OCI-LY3 (cell line): ENCODE data around the gene PRKCE.

Experiments
- H2AFZ ChIP-seq: fragments of 200-600, 300-600 bp; shearing (Covaris generic); 2 replicates; pipeline ENCODE4 v1.6.0; 2014; ENCODE audit warnings: antibody characterized with exemption, low read depth, low read length
- H3K27ac ChIP-seq: fragments of 200-600, 300-600 bp; sonication (generic); 2 replicates; pipeline ENCODE4 v1.5.1; 2014; ENCODE audit warnings: mild to moderate bottlenecking, low read length, moderate library complexity, mixed read lengths
- H3K27me3 ChIP-seq: fragments of 200-600, 300-600 bp; sonication (generic); 2 replicates; pipeline ENCODE4 v1.6.1; 2014; ENCODE audit warnings: low read depth, low read length, mixed read lengths
- H3K36me3 ChIP-seq: fragments of 200-600, 300-600 bp; sonication (generic); replicated peaks from 2 replicates; pipeline ENCODE3; 2014; ENCODE audit warnings: low read depth, low read length, mixed read lengths
- H3K4me1 ChIP-seq: fragments of 300-600, 200-600 bp; sonication (generic); 2 replicates; pipeline ENCODE4 v1.6.1; 2014; ENCODE audit warnings: low read length, mixed read lengths
- H3K4me2 ChIP-seq: fragments of 200-600, 300-600 bp; sonication (generic); 2 replicates; pipeline ENCODE4 v1.6.1; 2014; ENCODE audit warnings: low read length, mixed read lengths
- H3K4me3 ChIP-seq: fragments of 300-600, 200-600 bp; sonication (generic); 2 replicates; pipeline ENCODE4 v1.5.1; 2014; ENCODE audit warnings: antibody characterized with exemption, mild to moderate bottlenecking, low read length, moderate library complexity
- H3K79me2 ChIP-seq: fragments of 300-600, 200-600 bp; shearing (Covaris generic); 2 replicates; pipeline ENCODE4 v1.6.1; 2014; ENCODE audit warnings: mild to moderate bottlenecking, low read length, mixed read lengths
- H3K9ac ChIP-seq: fragments of 300-600, 200-600 bp; shearing (Covaris generic); 2 replicates; pipeline ENCODE4 v1.6.0; 2014; ENCODE audit warnings: mild to moderate bottlenecking, low read length, moderate library complexity
- H3K9me3 ChIP-seq: fragments of 200-600, 300-600 bp; shearing (Covaris generic); 2 replicates; pipeline ENCODE4 v1.6.1; 2014; ENCODE audit warnings: low read length, mixed read lengths; ENCODE audit not compliant: insufficient read depth
- H4K20me1 ChIP-seq: fragments of 200-600, 300-600 bp; sonication (generic); 2 replicates; pipeline ENCODE4 v1.6.1; 2016; ENCODE audit warnings: low read length, mixed read lengths; ENCODE audit not compliant: insufficient read depth
- CTCF ChIP-seq: fragments of 200-600, 300-600 bp; sonication (generic); IDR thresholded peaks from 2 replicates; pipeline ENCODE4 v1.5.1; 2014; ENCODE audit warnings: antibody characterized with exemption, low read length, low read depth
- EZH2phosphoT487 ChIP-seq: fragments of 200-600 bp; shearing (Covaris generic); IDR thresholded peaks from 2 replicates; pipeline ENCODE4 v1.6.1; 2018; ENCODE audit warnings: antibody characterized with exemption, mixed run types, low read depth

PRKCE gene

GRCh38 chr2:46163804-46164528 lies 512.5 kb downstream of the PRKCE start:
- Histone ChIP-seq H3K9me3 (no peaks in the 10 kb centered on the region), H3K4me2 (no peak overlapping the region), H3K79me2 (no peaks in the 10 kb centered on the region), H3K4me1 (peaks cover 7% of the 10 kb centered on the region; the same call in 1 of the 2 replicates), H3K4me3 (no peak overlapping the region), H3K27ac (no peak overlapping the region), H3K9ac (no peak overlapping the region), H3K27me3 (no peaks in the 10 kb centered on the region), H3K36me3 (no peaks in the 10 kb centered on the region), H4K20me1 (no peaks in the 10 kb centered on the region), H2AFZ (no peak overlapping the region)
- TF ChIP-seq CTCF (no peak), EZH2phosphoT487 (no peak)

GRCh38 chr2:46164529-46165301 lies 513.2 kb downstream of the PRKCE start:
- H3K27me3 ChIP-seq = no peaks in the 10 kb centered on the region

DNA sequence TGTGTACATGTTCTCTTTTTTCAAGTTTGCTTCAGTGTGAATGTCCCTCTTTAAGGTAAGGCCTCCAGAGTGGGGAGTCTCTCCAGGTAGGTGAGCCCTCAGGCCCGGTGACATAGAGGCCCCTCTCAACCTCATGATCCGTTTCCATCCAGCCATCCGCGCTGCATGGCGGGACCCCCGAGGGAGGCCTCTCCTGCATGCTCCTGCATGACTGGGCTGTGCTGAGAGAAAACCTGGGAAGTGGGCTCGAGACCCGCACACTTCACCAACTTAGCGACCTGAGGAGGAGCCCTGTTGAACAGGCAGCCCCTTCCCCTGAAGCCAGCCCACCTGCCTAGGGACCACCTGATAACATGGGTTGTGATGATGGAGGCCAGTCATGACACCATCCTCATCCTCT lies 514.4 kb downstream of the PRKCE start:
- Histone ChIP-seq H3K4me1 (peaks cover 5% of the 10 kb centered on the region; the same call in 1 of the 2 replicates), H3K27ac (no peak overlapping the region), H3K27me3 (no peaks in the 10 kb centered on the region), H3K36me3 (no peaks in the 10 kb centered on the region), H3K79me2 (no peaks in the 10 kb centered on the region), H4K20me1 (no peaks in the 10 kb centered on the region), H3K9me3 (no peaks in the 10 kb centered on the region), H3K4me3 (no peak overlapping the region), H3K4me2 (no peak overlapping the region), H3K9ac (no peak overlapping the region), H2AFZ (no peak overlapping the region)
- TF ChIP-seq CTCF (no peak), EZH2phosphoT487 (no peak)

More at GRCh38 chr2:46164529-46165301, 513.2 kb downstream of the PRKCE start:
- H3K4me1 ChIP-seq = peaks cover 7% of the 10 kb centered on the region; the same call in 1 of the 2 replicates
- H3K4me2 ChIP-seq = no peak overlapping the region
- TF ChIP-seq EZH2phosphoT487 (no peak), CTCF (no peak)
- no peaks in the 10 kb centered on the region for H3K79me2 ChIP-seq
- H3K27ac ChIP-seq = no peak overlapping the region
- no peak overlapping the region for H3K4me3 ChIP-seq
- H3K36me3 ChIP-seq = no peaks in the 10 kb centered on the region
- H2AFZ ChIP-seq = no peak overlapping the region
- H3K9ac ChIP-seq = no peak overlapping the region
- H3K9me3 ChIP-seq = no peaks in the 10 kb centered on the region
- no peaks in the 10 kb centered on the region for H4K20me1 ChIP-seq

DNA sequence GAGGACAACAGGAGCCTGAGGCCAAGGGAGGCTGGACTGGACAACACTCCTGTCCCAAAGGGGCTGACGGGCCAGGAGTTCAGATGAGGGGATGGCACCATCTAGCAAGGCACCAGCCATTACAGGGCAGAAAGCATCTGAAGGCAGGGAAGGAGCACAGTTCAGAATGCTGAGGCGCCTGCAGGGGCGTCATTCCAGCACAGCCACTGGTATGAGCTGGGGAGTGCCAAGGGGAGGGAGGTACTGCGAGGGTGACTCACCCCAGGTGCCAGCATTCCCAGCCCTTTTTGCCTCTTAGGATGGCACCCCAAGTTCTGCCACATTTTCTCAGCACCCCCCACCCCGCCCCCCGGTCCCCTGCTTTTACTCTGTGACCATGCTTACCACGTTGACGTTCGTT lies 515.9 kb downstream of the PRKCE start:
- no peak overlapping the region for H2AFZ ChIP-seq
- H4K20me1 ChIP-seq = no peaks in the 10 kb centered on the region
- H3K4me1 ChIP-seq = no peaks in the 10 kb centered on the region
- H3K4me3 ChIP-seq = no peak overlapping the region
- H3K4me2 ChIP-seq = no peak overlapping the region
- no peaks in the 10 kb centered on the region for H3K27me3 ChIP-seq
- TF ChIP-seq EZH2phosphoT487 = no peak
- no peak for TF ChIP-seq CTCF
- no peaks in the 10 kb centered on the region for H3K79me2 ChIP-seq
- no peak overlapping the region for H3K27ac ChIP-seq
- no peak overlapping the region for H3K9ac ChIP-seq
- no peaks in the 10 kb centered on the region for H3K9me3 ChIP-seq
- H3K36me3 ChIP-seq = no peaks in the 10 kb centered on the region
